H4 (cell line): Measurements from ENCODE around the gene FAM174B. TPM values are rescaled to one million over a fixed set of nuclear protein-coding genes. Genes with fewer than 3 reads are reported as not detected.

Experiments
- DNase-seq: peaks from one replicate; pipeline ENCODE4 v3.0.0-alpha.2; 2015; ENCODE audit warnings: low spot score
- total RNA-seq: library from RNA; depleted of rRNA; stranded (reverse); fragments of >200 nt; shearing (Covaris generic); gene quantifications from 2 replicates; pipeline ENCODE4 v1.2.3, GENCODE V29; 2014; rRNA removed

FAM174B gene
- 0.06 and 0.14 TPM in 2 replicates for total RNA-seq

GRCh38 chr15:92655178-92655995, at the start of gene FAM174B:
Gene FAM174B, minus strand, starts transcription at chr15:92655775.
- DNase-seq, result no peak

- no peak for DNase-seq
These were observed 40.5 kb upstream of the FAM174B start for GRCh38 chr15:92696096-92696495.

- peak; percentile 48 for DNase-seq
These were observed 38.2 kb upstream of the FAM174B start for GRCh38 chr15:92693691-92694331.

GRCh38 chr15:92690395-92690794, 34.8 kb upstream of the FAM174B start:
- no peak for DNase-seq

GRCh38 chr15:92687746-92688145, 32.2 kb upstream of the FAM174B start:
- DNase-seq, result no peak

GRCh38 chr15:92687195-92687602, 31.6 kb upstream of the FAM174B start:
- no peak for DNase-seq

- no peak for DNase-seq
These were observed 27.9 kb upstream of the FAM174B start for GRCh38 chr15:92683511-92683834.

- no peak for DNase-seq
These were observed 27.4 kb upstream of the FAM174B start for GRCh38 chr15:92682741-92683510.

- peak; percentile 48 for DNase-seq
These were observed 25.6 kb upstream of the FAM174B start for GRCh38 chr15:92681141-92681631.

GRCh38 chr15:92677999-92678398, 22.4 kb upstream of the FAM174B start:
- no peak for DNase-seq

- DNase-seq, result no peak
These were observed 21.0 kb upstream of the FAM174B start for GRCh38 chr15:92676561-92676960.

GRCh38 chr15:92675485-92675884, 19.9 kb upstream of the FAM174B start:
- no peak for DNase-seq

GRCh38 chr15:92674347-92674746, 18.8 kb upstream of the FAM174B start:
- no peak for DNase-seq

- DNase-seq, result no peak
These were observed 16.5 kb upstream of the FAM174B start for GRCh38 chr15:92672102-92672501.

GRCh38 chr15:92671406-92671805, 15.8 kb upstream of the FAM174B start:
- no peak for DNase-seq

GRCh38 chr15:92670621-92671020, 15.0 kb upstream of the FAM174B start:
- DNase-seq, result no peak

GRCh38 chr15:92669432-92669831, 13.9 kb upstream of the FAM174B start:
- DNase-seq, result no peak

GRCh38 chr15:92668620-92669019, 13.0 kb upstream of the FAM174B start:
- no peak for DNase-seq

- DNase-seq, result no peak
These were observed 12.5 kb upstream of the FAM174B start for GRCh38 chr15:92667970-92668485.

GRCh38 chr15:92667287-92667904, 11.8 kb upstream of the FAM174B start:
- no peak for DNase-seq

- DNase-seq, result no peak
These were observed 11.2 kb upstream of the FAM174B start for GRCh38 chr15:92666780-92667179.

- DNase-seq, result no peak
These were observed 9.6 kb upstream of the FAM174B start for GRCh38 chr15:92665100-92665555.
